Nephron progenitor cell (in vitro differentiated cells): Measurements from ENCODE around the gene HLX.
A peak's percentile ranks its signal among the peaks of the same experiment; 100 is the strongest.

Source experiments
- DNase-seq: peaks from one replicate; pipeline ENCODE4 v3.0.0; 2021
- H3K27ac Mint-ChIP-seq: 2 replicates; pipeline ENCODE4 v1.8.0; 2021; ENCODE audit warnings: mild to moderate bottlenecking, moderate library complexity, mixed read lengths
- H3K27me3 Mint-ChIP-seq: 2 replicates; pipeline ENCODE4 v1.8.0; 2021; ENCODE audit warnings: mild to moderate bottlenecking, low read depth, mixed read lengths; ENCODE audit not compliant: poor library complexity
- H3K36me3 Mint-ChIP-seq: 2 replicates; pipeline ENCODE4 v1.8.0; 2021; ENCODE audit warnings: low read depth, mixed read lengths
- H3K4me1 Mint-ChIP-seq: 2 replicates; pipeline ENCODE4 v1.8.0; 2021; ENCODE audit warnings: mixed read lengths
- H3K4me3 Mint-ChIP-seq: 2 replicates; pipeline ENCODE4 v1.8.0; 2021; ENCODE audit warnings: mild to moderate bottlenecking, moderate library complexity, mixed read lengths
- H3K9me3 Mint-ChIP-seq: 2 replicates; pipeline ENCODE4 v1.8.0; 2021; ENCODE audit warnings: mild to moderate bottlenecking, moderate library complexity, mixed read lengths
- CTCF ChIP-seq: fragments of 200-600 bp; sonication (generic); IDR thresholded peaks from 2 replicates; pipeline ENCODE4 v1.5.0; 2021; ENCODE audit warnings: antibody characterized with exemption

The HLX gene

GRCh38 chr1:220894025-220894923 is 15.0 kb downstream of the HLX start:
- peak; percentile 71 for DNase-seq
- Mint-ChIP-seq H3K9me3 (peaks cover 37% of the 10 kb centered on the region), H3K27ac (no peak overlapping the region), H3K27me3 (peaks cover 96% of the 10 kb centered on the region), H3K4me3 (peak overlapping the region; percentile 68), H3K4me1 (peaks cover 64% of the 10 kb centered on the region), H3K36me3 (no peaks in the 10 kb centered on the region)
- TF ChIP-seq CTCF: no peak

DNA sequence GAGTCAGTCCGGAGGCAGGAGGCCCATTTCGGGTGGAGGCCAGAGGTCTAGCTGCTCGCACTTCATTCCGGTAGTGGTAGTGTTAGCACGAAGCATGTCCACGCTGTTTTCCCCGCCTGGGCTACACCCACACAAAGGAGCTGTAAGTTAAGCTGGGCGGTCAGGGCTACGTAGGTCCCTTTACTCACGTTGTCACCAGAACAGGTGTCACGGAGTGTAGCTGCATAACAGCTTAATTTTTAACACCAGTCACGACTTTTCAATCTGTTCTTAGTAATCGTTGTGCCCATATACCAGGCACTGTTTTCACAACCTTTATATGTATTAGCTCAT is 15.6 kb downstream of the HLX start:
- Mint-ChIP-seq H3K9me3 (peaks cover 39% of the 10 kb centered on the region), H3K4me3 (peak overlapping the region; percentile 68), H3K36me3 (no peaks in the 10 kb centered on the region), H3K27me3 (peaks cover 96% of the 10 kb centered on the region), H3K27ac (no peak overlapping the region), H3K4me1 (peaks cover 64% of the 10 kb centered on the region)
- TF ChIP-seq CTCF: no peak
- no peak for DNase-seq

DNA sequence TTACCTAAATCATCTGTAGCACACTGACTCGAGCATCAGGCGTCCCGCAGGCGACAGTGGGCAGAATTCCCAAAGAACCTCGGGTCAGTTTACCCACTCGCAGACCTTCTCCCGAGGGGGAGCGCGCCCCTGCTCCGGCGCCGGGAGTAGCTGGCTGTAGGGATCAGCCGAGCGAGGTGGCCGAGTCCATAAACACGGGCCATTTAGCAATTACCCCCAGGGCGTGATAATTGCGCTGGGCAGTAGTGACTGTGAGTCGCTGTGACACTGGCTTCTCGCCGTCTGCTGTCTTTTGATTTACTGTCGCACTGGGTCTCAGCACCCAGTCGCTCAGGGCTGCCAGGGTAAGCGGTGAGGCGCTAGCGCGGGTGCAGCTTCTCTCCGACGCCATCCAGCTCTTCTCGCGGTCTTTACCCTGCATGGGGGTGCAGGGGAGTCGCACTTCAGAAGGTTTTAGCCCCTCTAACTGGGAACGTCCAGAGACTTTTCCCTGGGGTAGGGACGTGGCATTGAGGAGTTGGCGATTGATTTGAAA is 16.2 kb downstream of the HLX start:
- Mint-ChIP-seq H3K36me3 (no peaks in the 10 kb centered on the region), H3K4me3 (peak overlapping the region; percentile 68), H3K9me3 (peaks cover 41% of the 10 kb centered on the region), H3K27me3 (peaks cover 95% of the 10 kb centered on the region), H3K4me1 (peaks cover 64% of the 10 kb centered on the region), H3K27ac (no peak overlapping the region)
- no peak for TF ChIP-seq CTCF
- DNase-seq: peak; percentile 37

DNA sequence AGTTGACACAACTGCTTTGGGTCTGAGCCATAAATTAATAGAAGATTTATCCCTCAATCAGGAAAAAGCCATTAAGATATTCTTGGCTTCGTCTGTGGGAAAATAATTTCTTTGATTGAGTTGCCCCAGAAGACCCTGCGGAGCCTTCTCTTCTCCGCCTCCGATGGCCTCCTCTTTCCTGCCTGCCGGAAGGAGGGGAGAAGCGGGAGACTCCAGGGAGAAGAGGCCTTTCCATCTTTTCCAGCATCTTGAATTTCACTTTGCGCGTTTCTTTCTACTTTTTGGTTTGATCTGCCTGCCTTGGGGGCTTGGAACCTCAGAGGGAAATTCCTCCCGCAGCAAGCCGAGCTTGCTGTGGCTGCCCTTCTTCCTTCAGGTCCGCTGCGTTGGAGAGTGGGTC is 16.8 kb downstream of the HLX start:
- TF ChIP-seq CTCF: no peak
- Mint-ChIP-seq H3K27ac (no peak overlapping the region), H3K27me3 (peaks cover 95% of the 10 kb centered on the region), H3K4me1 (peaks cover 58% of the 10 kb centered on the region), H3K36me3 (no peaks in the 10 kb centered on the region), H3K9me3 (peaks cover 47% of the 10 kb centered on the region), H3K4me3 (peak overlapping the region; percentile 68)
- DNase-seq: no peak

DNA sequence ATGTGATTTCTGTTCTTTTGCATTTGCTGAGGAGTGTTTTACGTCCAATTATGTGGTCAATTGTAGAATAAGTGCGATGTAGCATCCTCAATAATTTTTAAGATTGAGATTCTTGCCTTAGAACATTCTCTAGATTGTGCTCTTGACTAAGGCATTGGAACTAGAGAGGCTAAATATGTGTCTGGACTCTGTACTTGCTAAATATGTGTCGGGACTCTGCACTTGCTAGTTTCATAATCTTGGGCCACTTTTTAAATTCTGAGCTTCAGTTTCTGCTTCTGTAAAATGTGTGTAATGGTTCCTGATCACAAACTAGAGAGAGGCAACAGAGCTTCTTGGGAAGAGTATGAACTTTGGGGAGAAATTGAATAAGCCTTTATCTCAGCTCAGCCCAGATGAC is 21.6 kb downstream of the HLX start:
- no peak overlapping the region for H3K27ac Mint-ChIP-seq
- H3K4me3 Mint-ChIP-seq: no peak overlapping the region
- no peak for TF ChIP-seq CTCF
- peaks cover 64% of the 10 kb centered on the region for H3K27me3 Mint-ChIP-seq
- no peaks in the 10 kb centered on the region for H3K36me3 Mint-ChIP-seq
- peaks cover 38% of the 10 kb centered on the region for H3K4me1 Mint-ChIP-seq
- H3K9me3 Mint-ChIP-seq: peaks cover 30% of the 10 kb centered on the region
- no peak for DNase-seq

DNA sequence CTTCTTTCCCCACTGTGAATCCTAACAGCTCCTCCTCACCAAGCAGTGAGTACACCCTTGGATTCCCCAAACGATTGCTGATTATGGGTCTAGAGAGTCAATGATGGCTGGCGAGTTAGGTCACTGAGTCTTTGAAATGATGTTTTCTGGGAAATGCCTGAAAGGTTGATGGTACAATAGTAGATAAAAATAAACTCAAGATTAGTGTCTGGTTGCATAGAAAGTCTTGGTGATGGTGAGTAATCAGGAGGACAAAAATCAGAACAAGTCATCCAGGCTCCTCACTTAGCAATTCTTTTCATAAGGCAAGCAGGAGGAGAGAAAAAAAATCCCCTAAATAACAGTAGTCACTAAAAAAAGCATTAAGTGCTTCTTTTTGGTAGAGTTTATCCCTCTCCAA is 22.6 kb downstream of the HLX start:
- Mint-ChIP-seq H3K9me3 (peaks cover 30% of the 10 kb centered on the region), H3K27me3 (peaks cover 54% of the 10 kb centered on the region), H3K4me1 (peaks cover 38% of the 10 kb centered on the region), H3K4me3 (no peak overlapping the region), H3K27ac (no peak overlapping the region), H3K36me3 (no peaks in the 10 kb centered on the region)
- no peak for TF ChIP-seq CTCF
- DNase-seq: no peak
